GM18519 (cell line): ENCODE measurements around the gene FHOD3.

Source experiments
- ATAC-seq: cut with Tn5 transposase; IDR thresholded peaks from one replicate; pipeline ENCODE4 v1.9.1; 2021; ENCODE audit warnings: mild to moderate bottlenecking, moderate library complexity; ENCODE audit not compliant: unreplicated experiment, low FRiP score

FHOD3 gene

DNA sequence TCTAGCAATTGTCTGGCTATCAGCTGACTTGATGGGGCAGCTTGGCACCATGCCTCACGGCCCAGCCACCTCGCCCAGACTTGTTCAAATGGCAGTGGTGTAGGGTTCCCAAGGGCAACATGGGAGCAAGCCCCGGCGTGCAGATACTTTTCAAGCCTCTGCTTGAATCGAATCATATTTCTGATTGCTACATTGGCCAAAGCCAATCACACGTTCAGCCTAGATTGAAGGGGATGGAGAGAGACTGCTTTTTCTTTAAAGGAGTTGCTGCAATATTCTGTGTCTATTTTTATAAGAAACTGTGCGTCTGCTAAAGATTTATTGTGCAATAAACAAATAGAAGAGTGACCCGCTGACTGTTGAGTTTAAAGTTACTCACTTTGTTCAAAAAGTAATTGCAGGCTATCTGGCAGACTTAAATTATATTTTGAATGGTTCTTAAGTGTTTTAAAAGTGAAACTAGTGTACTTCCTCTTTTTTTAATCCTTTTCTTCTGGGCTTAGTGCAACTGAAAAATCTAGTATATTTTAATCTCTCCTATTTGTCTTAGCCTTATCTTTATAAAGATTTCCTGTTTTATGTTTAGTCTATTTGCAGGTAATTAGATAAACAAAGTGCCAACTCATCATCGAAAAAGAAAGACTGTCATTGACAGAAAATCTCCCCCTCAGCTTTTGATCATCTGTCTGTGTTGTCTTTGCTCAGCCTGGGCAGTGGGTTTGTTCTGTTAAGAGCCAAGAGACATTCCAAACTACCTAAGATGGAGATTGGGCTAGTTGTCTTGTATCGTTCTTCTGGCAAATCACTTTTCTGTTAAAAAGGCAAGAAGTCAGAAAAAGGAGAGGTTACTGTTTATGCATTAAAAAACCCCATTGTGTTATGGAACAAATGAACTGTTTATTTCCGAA lies 375.2 kb downstream of the FHOD3 start:
- ATAC-seq, result peak; percentile 75

DNA sequence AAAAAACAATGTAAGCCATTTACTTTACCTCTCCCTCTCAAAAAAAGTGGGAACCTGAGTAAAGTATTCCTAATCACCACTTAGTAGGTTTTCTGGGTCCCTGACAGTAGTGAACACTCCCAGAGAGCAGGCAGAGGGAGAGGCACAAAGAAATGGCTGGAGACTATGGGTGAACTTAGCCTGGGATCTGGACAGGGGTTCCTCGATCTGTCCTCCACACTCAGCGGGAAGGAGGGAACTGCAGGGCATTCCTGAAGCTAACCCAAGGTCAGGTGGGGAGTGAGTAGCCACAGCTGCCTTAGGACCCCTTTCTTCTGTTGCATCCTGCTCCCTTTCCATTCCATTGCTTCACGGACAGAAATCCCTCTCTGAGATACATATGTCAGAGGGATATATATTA lies 375.9 kb downstream of the FHOD3 start:
- ATAC-seq, result no peak

DNA sequence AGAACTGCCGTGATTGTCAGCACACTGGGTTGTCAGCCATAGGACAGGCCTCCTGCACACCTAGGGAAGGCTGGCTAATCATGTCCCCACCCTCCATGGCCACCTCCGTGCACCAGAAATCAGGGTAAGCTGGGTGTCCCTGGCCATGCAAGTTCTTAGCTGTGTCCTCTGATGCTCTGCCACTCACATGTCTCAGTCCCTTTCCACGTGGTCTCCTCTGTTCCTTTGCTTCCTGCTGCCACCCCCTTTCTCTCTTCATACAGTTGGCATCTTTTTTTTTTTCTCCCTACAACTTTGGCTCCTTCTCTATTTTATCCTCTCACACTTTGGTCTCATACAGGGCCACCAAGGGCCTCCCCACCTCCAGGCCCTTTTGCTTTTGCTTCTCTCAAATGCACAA lies 377.6 kb downstream of the FHOD3 start:
- ATAC-seq, result no peak

DNA sequence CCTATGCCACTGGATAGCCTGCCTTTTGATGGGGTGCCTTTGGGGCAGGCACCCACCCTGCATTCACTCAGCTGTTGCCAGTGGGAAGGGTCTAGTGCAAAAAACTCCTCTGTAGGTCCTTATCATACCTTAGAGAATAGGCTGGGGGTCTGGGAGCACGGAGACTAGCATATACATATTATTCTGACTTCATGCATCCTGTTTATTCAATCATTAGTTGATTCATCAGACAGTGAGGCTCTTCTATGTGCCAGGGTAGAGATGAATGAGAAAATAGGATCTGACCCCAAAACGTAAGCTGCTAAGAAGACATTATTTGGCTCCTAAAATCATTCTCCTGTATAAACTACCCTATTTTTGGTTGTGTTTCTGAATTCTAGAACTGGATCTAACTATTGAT lies 378.0 kb downstream of the FHOD3 start:
- no peak for ATAC-seq

DNA sequence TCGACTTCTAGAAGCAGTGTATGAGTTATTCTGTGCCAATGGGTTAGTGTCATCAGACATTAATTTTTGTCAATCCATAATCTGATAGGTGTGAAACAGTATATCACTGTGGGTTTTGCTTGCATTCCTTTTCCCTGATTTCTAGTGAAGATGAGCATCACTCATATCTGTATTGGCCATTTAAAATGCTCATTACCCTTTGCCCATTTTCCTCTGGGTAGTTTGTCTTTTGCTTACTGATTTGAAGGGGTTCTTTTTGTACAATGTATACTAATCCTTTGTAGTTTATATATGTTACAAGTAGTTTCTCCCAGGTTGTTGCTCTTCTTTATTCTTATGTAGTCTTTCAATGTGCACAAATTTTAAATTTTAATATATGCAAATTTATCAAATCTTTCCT lies 379.1 kb downstream of the FHOD3 start:
- no peak for ATAC-seq

DNA sequence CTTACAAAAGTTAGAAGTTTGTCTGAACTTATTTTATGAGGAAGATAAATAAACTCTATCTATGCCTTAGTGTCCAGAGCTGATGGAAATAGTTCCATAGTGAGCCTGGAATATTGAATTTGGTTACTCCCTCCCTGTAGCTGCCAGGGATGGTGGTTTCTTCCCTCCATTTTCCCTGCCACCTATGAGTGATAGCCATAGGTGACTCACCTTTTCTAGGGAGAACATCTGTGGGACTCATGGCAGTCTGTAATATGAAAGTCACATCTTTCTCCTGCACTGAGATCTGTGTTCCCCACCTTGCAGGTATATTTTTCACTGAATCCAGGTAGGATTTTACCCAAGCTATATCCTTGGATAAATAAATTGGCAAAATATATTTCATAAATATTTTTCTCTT lies 382.5 kb downstream of the FHOD3 start:
- no peak for ATAC-seq

DNA sequence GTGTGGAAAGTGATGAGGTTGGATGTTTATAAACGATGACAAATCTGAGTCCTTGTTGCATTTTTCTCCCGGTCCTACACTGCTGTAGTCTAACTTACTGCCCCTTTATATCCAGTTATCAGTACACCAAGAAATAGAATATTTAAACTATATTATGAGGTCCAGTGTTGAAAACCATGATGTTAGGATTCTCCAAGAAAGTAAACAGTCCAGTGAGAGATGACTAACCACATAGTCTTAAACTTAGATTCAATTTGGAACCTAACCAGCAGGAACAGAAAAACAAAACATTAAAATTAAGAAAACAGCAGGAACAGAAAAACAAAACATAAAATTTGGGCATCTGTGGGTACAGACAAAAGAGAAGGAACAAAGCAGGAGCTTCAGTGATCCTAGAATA lies 388.1 kb downstream of the FHOD3 start:
- no peak for ATAC-seq

DNA sequence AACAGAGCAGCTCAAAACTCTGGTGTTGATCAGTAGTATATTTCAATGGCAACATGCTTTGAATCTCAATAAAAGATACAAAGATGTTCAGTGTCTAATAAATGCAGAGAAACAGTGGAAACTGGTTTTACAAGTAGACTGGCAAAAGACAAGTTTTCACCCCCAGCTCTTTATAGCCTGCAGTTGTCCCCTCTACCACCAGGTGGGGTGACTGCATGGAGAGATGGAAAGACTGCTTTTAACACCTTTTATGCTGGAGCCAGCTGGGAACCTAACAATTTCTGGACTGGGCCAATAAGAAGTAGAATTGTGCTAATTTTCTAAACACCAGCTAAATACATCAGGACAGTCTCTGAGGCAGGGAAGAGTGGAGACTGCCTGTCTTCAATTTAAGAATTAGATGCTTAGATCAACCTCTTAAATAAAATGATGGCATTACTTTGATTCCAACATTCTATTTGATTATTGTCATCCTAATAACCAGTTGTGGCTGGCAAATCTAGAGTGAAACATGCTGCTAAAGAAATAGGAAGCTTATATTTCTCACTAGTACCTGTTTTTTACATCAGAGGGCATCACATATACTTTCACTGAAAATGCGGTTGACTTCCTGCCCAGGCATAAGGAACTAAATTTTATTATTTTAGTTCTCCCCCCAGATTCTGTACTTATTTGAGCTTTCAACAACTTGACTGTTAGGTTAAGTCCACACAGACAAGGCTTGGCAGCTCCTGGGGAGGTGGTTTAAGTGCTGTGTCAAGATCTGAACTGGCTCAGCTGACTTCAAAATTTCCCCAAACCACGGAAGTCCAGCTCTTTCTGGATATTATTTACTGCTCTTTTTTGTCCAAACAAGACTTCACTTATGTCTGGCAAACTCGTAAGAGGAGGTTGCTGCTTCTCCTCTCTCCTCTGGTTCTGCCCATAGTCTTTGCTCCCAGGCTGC lies 390.8 kb downstream of the FHOD3 start:
- peak; percentile 68 for ATAC-seq

DNA sequence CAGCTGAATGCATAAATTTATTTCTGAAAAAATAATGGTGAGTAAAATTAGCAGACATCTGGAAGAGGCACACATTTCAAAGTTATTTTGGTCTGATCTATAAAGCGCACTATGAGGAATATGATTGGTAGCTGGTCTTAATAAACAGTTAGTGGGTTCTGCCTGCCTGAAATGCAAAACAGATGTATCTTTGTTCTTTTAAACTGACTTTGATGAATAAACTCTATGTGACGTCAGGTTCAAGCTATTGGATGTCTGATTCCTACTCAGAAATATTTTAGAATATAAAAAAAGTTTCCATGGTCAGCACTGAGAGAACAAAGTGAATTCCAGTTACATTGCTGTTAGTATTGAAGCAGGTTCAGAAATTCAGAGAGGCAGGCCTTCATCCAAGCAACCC lies 394.9 kb downstream of the FHOD3 start:
- ATAC-seq, result no peak

DNA sequence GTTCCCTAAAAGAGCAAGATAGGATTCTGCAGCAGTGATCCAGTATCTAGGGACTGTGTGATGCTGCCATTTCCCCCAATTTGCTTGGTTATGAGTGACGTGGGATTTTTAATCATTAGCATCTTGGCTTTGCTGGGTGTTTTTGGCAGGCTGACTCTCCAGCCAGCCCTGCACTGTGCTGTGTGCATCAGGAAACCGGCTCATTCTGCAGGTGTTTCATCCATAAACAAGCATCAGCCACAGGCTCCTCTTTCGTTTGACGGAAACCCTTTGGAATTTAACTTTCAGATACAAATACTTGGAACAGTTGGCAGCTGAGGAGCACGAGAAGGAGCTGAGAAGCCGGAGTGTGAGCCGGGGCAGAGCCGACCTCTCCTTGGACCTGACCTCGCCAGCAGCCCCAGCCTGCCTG lies 395.4 kb downstream of the FHOD3 start:
- ATAC-seq, result no peak

DNA sequence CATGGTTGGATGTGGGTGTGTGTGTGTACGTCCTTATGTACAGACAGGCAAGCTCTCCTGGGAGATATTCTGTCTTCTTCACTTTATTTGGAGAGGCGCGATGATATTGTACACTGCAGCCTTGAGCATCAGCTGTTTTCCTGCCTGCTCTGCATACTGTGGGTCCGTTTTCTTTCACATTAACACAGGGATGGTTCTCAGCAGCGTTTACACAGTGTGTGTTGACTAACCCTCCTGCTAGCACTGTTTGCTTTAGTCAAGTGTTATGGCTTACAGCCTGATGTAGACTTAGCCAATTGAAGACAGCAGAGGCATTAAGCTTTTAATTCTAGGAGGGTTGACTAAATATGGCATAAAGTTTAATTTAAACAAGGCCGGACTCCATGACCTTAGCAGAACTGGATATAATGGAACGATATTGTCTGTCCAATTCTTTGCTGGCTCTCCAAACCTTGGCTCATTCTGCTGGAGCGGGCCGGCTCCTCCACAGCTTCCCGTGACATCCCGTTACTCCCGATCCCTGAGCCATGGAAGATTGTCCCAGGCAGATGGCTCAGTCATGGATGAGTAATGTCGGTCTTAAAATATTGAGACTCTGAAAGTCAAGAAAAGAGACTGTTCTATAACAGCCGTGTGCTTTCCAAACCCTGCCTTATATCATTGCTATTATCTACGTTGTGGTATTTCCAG lies 396.6 kb downstream of the FHOD3 start:
- ATAC-seq, result no peak

DNA sequence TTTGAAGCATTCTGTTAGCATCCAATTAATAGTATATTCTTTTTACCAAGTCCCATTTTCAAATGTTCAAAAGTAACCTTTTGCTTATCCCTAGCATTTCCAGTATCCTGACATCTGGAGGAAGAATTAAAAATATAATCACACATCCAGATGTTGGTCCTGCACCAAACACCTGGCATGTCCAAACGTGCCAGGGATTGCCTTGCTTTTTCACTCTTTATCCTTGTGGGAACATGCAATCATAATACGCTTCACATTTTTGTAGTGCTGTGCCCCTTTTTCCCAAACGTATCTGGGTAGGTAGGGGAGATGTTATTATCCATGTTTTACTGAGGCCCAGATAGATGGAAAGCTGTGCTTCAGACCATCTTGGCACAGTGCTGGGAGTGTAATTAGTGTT lies 398.3 kb downstream of the FHOD3 start:
- no peak for ATAC-seq

DNA sequence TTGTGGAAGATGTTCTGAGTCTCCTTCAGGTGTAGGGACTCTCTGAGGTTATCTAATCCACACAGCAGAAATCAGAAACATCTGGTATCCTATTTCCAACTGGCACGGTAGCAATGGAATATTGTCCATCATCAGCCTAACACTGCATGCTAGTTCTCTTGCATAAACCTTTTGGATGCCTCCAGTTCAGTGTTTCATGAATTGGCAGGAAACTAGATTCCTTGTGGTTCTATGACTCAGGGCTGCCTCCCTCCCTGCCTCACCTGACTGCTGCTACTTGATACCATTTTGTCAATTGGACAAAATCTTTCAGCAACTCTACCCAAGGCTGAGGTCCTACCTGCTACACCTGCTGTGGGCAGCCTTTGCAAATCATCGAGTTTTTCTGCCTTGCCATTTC lies 400.4 kb downstream of the FHOD3 start:
- no peak for ATAC-seq

DNA sequence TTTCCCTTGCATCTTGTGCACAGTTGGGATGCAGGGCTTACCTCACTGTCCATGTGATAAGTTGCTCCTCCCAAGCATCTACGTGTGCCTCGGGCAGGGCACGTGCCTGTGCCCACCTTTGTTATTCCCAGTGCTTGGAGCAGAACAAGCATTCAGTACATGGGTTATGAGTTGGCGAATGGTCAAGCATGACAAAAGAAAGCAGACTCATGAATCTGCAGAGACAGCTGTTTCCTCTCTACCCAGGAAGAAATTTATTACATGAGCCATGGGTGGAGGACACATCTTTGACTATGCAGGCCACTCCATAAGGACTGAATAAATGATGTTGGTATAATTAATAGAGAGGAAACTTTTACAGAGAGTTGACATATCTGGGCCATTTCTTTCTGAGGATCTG lies 403.4 kb downstream of the FHOD3 start:
- ATAC-seq, result no peak

DNA sequence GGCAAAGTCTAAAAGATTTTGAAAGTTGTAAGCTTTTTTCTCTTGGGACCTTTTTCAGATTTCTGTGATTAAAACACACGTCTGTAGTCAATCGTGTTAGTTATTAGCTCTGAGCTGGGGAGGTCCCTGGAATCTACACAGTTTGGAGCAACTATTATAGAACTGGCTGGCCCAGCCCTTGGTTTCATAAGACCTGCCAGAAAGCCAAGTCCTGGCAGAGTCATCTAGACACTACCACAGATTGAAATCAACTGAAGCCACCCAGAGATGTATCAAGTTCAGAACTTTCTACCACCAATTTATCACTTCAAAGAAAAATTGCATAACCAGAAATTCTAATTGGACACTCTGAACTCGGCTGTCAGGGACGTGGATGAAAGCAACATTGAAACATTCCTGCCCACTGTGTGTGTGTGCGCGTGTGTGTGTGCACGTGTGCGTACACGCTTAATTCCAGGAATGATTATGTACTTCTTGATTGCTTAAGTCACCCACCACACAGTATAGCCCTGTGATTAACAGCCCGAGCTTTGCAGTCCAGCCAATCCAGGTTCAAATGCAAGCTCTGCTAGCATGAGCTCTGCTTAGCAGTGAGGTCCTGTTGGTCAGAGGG lies 405.0 kb downstream of the FHOD3 start:
- no peak for ATAC-seq

DNA sequence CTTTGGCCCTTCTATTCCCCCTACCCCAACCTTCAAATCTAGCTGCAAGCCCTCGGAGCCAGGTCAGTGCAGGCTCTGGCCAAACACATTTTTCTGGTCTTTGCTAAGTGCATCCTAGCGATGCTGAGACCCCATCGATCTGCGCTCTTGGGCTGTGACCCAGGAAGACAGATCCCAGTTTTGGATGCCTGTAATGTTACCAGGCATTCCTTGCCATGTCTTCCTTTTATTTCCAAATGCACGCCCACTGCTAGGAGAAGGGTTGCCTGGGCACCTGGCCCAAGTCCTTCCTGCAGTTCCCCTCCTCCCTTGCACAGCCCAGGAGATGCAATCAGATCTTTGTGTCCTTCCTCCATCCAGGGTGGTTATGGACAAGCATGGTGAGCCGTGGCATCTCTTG lies 406.6 kb downstream of the FHOD3 start:
- no peak for ATAC-seq

DNA sequence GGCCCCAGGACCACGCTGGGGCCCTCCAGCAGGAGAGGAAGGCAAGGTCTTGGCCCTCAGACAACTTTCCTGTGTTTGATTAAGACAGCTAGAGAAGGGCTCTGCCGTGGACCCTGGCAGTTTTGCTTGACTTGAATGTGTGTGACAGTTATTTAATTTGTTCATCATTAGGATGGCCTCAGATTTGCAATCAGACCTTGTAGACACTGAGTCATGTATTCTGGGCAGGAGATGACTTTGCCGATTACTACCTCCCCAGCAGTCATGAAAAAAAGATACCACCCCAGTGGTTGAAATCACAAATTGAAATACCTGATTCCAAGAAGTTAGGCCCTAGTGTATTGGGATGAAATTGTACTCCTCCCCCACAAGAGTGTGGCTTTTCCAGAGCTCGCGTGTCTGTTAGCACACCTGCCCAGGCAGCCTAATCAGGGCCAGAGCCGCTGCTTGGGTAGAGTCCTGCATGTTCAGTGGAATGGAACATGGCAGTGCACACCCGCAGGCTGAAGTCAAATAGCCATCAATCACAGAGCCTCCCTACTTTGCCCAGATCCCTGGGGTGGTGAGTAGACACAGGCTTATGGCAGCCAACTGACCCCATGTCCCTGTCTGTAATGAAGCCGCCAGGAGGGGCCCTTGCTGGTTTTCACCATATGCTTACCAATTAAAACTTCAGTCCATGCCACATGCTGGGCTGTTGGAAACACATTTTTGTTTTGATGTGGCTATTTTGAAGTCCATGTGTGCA lies 408.8 kb downstream of the FHOD3 start:
- no peak for ATAC-seq

DNA sequence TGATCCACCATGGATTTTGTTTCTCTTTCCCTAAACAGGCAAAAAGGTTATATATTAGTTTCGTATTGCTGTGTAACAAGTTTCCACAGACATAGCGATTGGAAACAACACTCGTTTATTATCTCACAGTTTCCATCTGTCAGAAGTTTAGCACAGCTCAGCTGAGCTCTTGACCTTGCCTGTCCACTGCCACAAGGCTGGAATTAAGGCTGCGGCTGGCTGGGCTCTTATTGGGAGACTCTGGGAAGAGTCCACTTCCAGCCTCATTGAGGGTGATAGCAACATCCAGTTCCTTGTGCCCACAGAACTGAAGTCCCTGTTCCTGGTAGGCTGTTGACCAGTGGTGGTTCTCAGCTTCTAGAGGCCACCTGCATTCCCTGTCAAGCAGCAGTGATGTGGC lies 410.9 kb downstream of the FHOD3 start:
- no peak for ATAC-seq

DNA sequence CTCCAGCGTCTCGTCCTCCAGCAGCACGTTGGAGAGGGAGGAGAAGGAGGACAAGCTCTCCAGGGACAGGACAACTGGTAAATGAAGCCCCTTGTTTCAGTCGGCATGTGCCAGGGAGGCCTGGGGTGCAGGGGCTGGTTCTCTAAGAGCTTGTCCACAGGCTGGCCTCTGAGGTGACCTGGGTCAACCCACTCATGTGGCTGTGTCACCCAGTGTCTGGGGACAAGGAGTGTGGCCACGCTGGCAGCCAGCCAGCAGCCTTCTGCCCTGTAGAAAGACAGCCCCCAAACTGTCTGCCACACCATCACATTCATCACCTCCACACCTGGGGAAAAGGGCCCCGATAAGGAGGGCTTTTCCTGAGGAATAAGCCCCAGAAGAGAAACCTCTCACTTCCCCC lies 411.8 kb downstream of the FHOD3 start:
- ATAC-seq, result no peak
